Trophoblast cell (in vitro differentiated cells and primary cell): ENCODE results near the gene OTULIN.

Experiments used
- DNase-seq, 2 donors: peaks; one replicate each; pipeline ENCODE4 v3.0.0-alpha.2; 2016
- H2AFZ ChIP-seq: 2 replicates; pipeline ENCODE4 v1.6.1; 2013; ENCODE audit warnings: low read length, moderate library complexity, mild to moderate bottlenecking; ENCODE audit not compliant: insufficient read depth, poor library complexity
- H2AK5ac ChIP-seq: 2 replicates; pipeline ENCODE4 v1.6.1; 2013; ENCODE audit warnings: mild to moderate bottlenecking, low read length
- H2BK120ac ChIP-seq: 2 replicates; pipeline ENCODE4 v1.6.1; 2013; ENCODE audit warnings: low read length, mild to moderate bottlenecking, moderate library complexity; ENCODE audit not compliant: insufficient read depth, poor library complexity
- H2BK12ac ChIP-seq: 2 replicates; pipeline ENCODE4 v1.6.1; 2013; ENCODE audit warnings: mild to moderate bottlenecking, low read length, moderate library complexity
- H2BK5ac ChIP-seq: 2 replicates; pipeline ENCODE4 v1.6.1; 2013; ENCODE audit warnings: low read length, low read depth, moderate library complexity, mild to moderate bottlenecking; ENCODE audit not compliant: poor library complexity
- H3K14ac ChIP-seq: 2 replicates; pipeline ENCODE4 v1.6.1; 2013; ENCODE audit warnings: mild to moderate bottlenecking, low read length
- H3K18ac ChIP-seq: 2 replicates; pipeline ENCODE4 v1.6.1; 2013; ENCODE audit warnings: mild to moderate bottlenecking, low read length
- H3K23ac ChIP-seq: 2 replicates; pipeline ENCODE4 v1.6.1; 2013; ENCODE audit warnings: low read length
- H3K27ac ChIP-seq: 2 replicates; pipeline ENCODE4 v1.5.1; 2013; ENCODE audit warnings: low read depth, mild to moderate bottlenecking, inconsistent platforms, low read length, moderate library complexity
- H3K27me3 ChIP-seq: 2 replicates; pipeline ENCODE4 v1.6.1; 2013; ENCODE audit warnings: inconsistent platforms, mild to moderate bottlenecking, low read length, moderate library complexity; ENCODE audit not compliant: insufficient read depth
- H3K36me3 ChIP-seq, 2 experiments: 1 replicate in 1 of 2; 2 replicates in 1 of 2; pipeline ENCODE4 v1.6.1; 2013; ENCODE audit warnings: low read length in 2 of 2, mild to moderate bottlenecking in 2 of 2, moderate library complexity in 1 of 2; ENCODE audit not compliant: insufficient read depth in 2 of 2, control insufficient read depth in 1 of 2
- H3K4ac ChIP-seq: 2 replicates; pipeline ENCODE4 v1.6.1; 2013; ENCODE audit warnings: low read depth, mild to moderate bottlenecking, low read length, moderate library complexity
- H3K4me1 ChIP-seq, 2 experiments: 1 replicate in 1 of 2; 2 replicates in 1 of 2; pipeline ENCODE4 v1.6.1; 2013; ENCODE audit warnings: low read length in 2 of 2, mild to moderate bottlenecking in 2 of 2, moderate library complexity in 1 of 2; ENCODE audit not compliant: insufficient read depth in 2 of 2, control insufficient read depth in 1 of 2
- H3K4me2 ChIP-seq: 2 replicates; pipeline ENCODE4 v1.6.1; 2013; ENCODE audit warnings: inconsistent platforms, mild to moderate bottlenecking, low read length, moderate library complexity
- H3K4me3 ChIP-seq: 2 replicates; pipeline ENCODE4 v1.5.1; 2013; ENCODE audit warnings: mild to moderate bottlenecking, low read depth, low read length, inconsistent platforms
- H3K79me1 ChIP-seq: one replicate; pipeline ENCODE4 v1.6.1; 2013; ENCODE audit warnings: low read length
- H3K79me2 ChIP-seq: 2 replicates; pipeline ENCODE4 v1.6.1; 2013; ENCODE audit warnings: low read length, mild to moderate bottlenecking; ENCODE audit not compliant: control insufficient read depth, insufficient read depth, poor library complexity
- H3K9ac ChIP-seq: 2 replicates; pipeline ENCODE4 v1.6.1; 2013; ENCODE audit warnings: mild to moderate bottlenecking, low read length
- H3K9me3 ChIP-seq: 2 replicates; pipeline ENCODE4 v1.6.1; 2013; ENCODE audit warnings: low read depth, mild to moderate bottlenecking, control low read depth, inconsistent platforms, low read length; ENCODE audit not compliant: insufficient read depth
- H4K12ac ChIP-seq: 2 replicates; pipeline ENCODE4 v1.6.1; 2013; ENCODE audit warnings: low read depth, mild to moderate bottlenecking, low read length, moderate library complexity
- H4K8ac ChIP-seq: 2 replicates; pipeline ENCODE4 v1.6.1; 2013; ENCODE audit warnings: low read depth, mild to moderate bottlenecking, low read length, moderate library complexity
- H4K91ac ChIP-seq: one replicate; pipeline ENCODE4 v1.6.1; 2013; ENCODE audit warnings: low read depth, mild to moderate bottlenecking, low read length, moderate library complexity
- WGBS: extraction: QIAGEN DNeasy Blood & Tissue Kit; methylation state at CpG from one replicate; pipeline ENCODE4 v1.1.7; 2013; ENCODE audit warnings: missing lambda C conversion rate; ENCODE audit not compliant: insufficient read length, insufficient coverage; ENCODE audit errors: extremely low coverage; 5-methylcytosine and 5-hydroxymethylcytosine counted together

Gene OTULIN

DNA sequence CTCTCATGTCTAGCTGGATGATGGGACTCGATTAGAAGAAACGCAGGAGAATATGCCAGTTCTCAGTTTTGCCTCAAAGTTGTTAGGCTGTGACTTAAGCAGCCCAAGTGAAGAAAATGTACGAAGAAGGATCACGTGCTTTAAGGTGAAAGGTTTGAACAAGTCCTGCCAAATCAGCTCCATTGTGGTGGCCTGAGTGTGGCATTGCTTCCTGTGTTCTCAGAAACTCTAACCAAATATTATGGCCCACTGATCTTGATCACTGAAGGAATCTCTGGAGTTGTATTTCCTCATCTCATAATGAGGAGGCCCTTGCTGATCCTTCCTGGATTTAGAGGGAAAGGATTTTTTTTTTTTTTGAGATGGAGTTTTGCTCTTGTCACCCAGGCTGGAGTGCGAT, 44.0 kb downstream of the OTULIN start:
- H2AFZ ChIP-seq, result no peak overlapping the region
- H3K9ac ChIP-seq, result no peak overlapping the region
- no peak overlapping the region for H3K4me2 ChIP-seq
- no peak overlapping the region for H2BK12ac ChIP-seq
- no peak overlapping the region for H3K14ac ChIP-seq
- H3K27me3 ChIP-seq, result no peaks in the 10 kb centered on the region
- H3K23ac ChIP-seq, result no peak overlapping the region
- no peaks in the 10 kb centered on the region for H3K9me3 ChIP-seq
- H3K79me2 ChIP-seq, result no peaks in the 10 kb centered on the region
- DNase-seq, result no peak
- no peaks in the 10 kb centered on the region for H3K79me1 ChIP-seq
- H3K4me1 ChIP-seq, result peaks cover 3% of the 10 kb centered on the region in 2 experiments
- no peak overlapping the region for H2AK5ac ChIP-seq
- no peak overlapping the region for H4K8ac ChIP-seq
- no peak overlapping the region for H4K12ac ChIP-seq
- H3K18ac ChIP-seq, result no peak overlapping the region
- H4K91ac ChIP-seq, result no peak overlapping the region
- no peak overlapping the region for H3K27ac ChIP-seq
- no peak overlapping the region for H3K4me3 ChIP-seq
- no CpG with 5 or more reads among the region's 5 CpGs for WGBS
- H2BK5ac ChIP-seq, result no peak overlapping the region
- H3K4ac ChIP-seq, result no peak overlapping the region
- H2BK120ac ChIP-seq, result no peak overlapping the region
- H3K36me3 ChIP-seq, result peaks cover 43 to 50% of the 10 kb centered on the region in 2 experiments

DNA sequence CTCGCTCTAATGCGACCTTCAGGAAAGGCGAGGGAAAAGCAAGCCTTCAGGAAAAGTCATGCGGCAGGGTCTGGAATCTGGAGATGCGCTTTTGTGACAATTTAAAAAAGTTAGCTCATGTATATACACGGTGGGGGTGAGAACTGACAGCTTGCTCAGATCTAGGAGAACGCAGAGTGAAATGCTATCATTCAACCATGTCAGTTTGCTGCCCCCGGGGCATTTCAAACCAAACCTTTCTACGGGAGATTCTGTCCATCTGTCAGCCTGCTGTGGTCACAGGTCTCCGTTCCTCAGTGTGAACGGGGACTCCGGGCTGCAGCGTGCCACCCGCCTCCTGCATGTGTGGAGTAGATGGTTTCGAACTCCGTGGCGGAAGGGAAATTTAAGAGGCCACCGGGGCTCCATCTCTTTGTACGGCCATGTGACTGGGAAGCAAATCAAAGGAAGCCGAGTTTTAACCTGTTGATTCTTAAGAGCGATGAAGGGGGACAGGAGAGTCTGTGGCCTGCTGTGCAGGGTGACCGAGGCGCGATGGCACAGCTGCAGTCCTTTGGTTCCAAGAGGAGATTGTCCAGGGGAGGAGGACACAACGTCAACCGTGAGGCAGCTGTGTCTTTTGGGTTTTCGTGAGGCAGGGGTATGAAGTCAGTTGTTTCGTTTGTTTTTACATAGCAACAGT, 45.9 kb downstream of the OTULIN start:
- H2AFZ ChIP-seq, result no peak overlapping the region

DNA sequence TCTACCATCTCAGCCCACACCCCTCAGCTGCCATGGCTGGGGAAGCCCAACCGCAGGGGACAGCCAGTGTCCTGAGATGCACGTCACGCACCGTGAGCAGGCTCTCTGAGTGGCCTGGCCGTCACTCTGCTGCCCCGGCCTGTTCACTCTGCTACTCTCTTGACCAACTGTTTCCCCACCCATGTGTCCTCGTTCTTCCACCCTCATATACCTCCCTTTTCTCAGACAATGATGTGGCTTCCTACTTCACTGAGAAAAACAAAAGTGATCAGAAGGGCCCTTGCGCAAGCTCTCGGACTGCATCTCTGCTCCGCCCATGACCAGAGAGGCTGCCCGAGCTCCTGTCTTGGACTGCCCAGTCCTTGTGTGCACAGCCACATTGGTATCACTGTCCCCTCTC, 47.6 kb downstream of the OTULIN start:
- Histone ChIP-seq H3K4me3 (no peak overlapping the region), H3K79me1 (no peaks in the 10 kb centered on the region), H4K12ac (no peak overlapping the region), H2AFZ (no peak overlapping the region), H3K23ac (no peak overlapping the region), H3K27me3 (no peaks in the 10 kb centered on the region), H4K91ac (no peak overlapping the region), H4K8ac (no peak overlapping the region), H2BK5ac (no peak overlapping the region), H3K27ac (no peak overlapping the region), H3K14ac (no peak overlapping the region), H3K18ac (no peak overlapping the region), H3K9ac (no peak overlapping the region), H2AK5ac (no peak overlapping the region), H3K4me1 (peaks cover 0 to 3% of the 10 kb centered on the region in 2 experiments), H3K4ac (no peak overlapping the region), H3K4me2 (no peak overlapping the region), H3K9me3 (no peaks in the 10 kb centered on the region), H2BK120ac (no peak overlapping the region), H3K79me2 (no peaks in the 10 kb centered on the region), H2BK12ac (no peak overlapping the region), H3K36me3 (peaks cover 48 to 57% of the 10 kb centered on the region in 2 experiments)
- no peak for DNase-seq
- no CpG with 5 or more reads among the region's 11 CpGs for WGBS

More for the DNA sequence above, 45.9 kb downstream of the OTULIN start:
- Histone ChIP-seq H4K91ac (no peak overlapping the region), H3K27ac (no peak overlapping the region), H3K4me1 (peaks cover 3 to 7% of the 10 kb centered on the region in 2 experiments), H3K4ac (no peak overlapping the region), H4K8ac (no peak overlapping the region), H3K9me3 (no peaks in the 10 kb centered on the region), H2BK12ac (no peak overlapping the region), H4K12ac (no peak overlapping the region), H3K79me1 (no peaks in the 10 kb centered on the region), H3K36me3 (peaks cover 51 to 60% of the 10 kb centered on the region in 2 experiments), H2BK120ac (no peak overlapping the region), H3K4me3 (no peak overlapping the region), H2BK5ac (no peak overlapping the region), H3K79me2 (no peaks in the 10 kb centered on the region), H3K23ac (no peak overlapping the region), H3K9ac (no peak overlapping the region), H3K14ac (no peak overlapping the region), H3K4me2 (no peak overlapping the region), H3K27me3 (no peaks in the 10 kb centered on the region), H2AK5ac (no peak overlapping the region), H3K18ac (no peak overlapping the region)
- DNase-seq, result no peak
- WGBS, result no CpG with 5 or more reads among the region's 28 CpGs

DNA sequence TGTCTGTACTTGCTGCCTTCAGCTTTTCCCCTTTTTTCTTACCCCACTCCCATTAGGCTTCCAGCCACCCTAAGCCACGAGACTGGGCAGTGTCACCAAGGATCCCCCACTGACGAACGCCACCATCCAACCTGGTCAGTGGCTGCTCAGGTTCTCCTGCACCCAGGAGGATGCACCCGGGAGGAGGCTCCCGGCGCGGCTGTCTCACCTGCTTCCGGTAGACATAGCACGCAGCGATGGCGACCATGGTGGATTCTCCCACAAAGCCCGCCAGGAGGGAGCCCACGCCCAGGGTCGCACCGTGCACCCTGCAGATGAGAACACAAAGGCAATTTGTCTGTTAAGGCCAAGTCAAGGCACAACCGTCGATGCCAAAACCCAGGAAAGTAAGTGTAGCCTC, 48.1 kb downstream of the OTULIN start:
- H2BK120ac ChIP-seq, result no peak overlapping the region
- H3K14ac ChIP-seq, result no peak overlapping the region
- no peak overlapping the region for H2BK12ac ChIP-seq
- H3K4ac ChIP-seq, result no peak overlapping the region
- H4K91ac ChIP-seq, result no peak overlapping the region
- H2AK5ac ChIP-seq, result no peak overlapping the region
- H3K4me1 ChIP-seq, result peaks cover 0 to 3% of the 10 kb centered on the region in 2 experiments
- no peak overlapping the region for H4K12ac ChIP-seq
- WGBS, result no CpG with 5 or more reads among the region's 17 CpGs
- no peaks in the 10 kb centered on the region for H3K27me3 ChIP-seq
- no peaks in the 10 kb centered on the region for H3K79me1 ChIP-seq
- no peak overlapping the region for H3K4me3 ChIP-seq
- peaks cover 48 to 57% of the 10 kb centered on the region in 2 experiments for H3K36me3 ChIP-seq
- no peak overlapping the region for H3K23ac ChIP-seq
- no peak overlapping the region for H2BK5ac ChIP-seq
- no peaks in the 10 kb centered on the region for H3K79me2 ChIP-seq
- no peak overlapping the region for H2AFZ ChIP-seq
- no peaks in the 10 kb centered on the region for H3K9me3 ChIP-seq
- no peak overlapping the region for H4K8ac ChIP-seq
- no peak overlapping the region for H3K27ac ChIP-seq
- no peak overlapping the region for H3K9ac ChIP-seq
- no peak overlapping the region for H3K4me2 ChIP-seq
- no peak for DNase-seq
- H3K18ac ChIP-seq, result no peak overlapping the region
